ENCODE results near the gene ZNF709. TPM values are rescaled to one million over a fixed set of nuclear protein-coding genes. Genes with fewer than 3 reads are reported as not detected.
"Not testable (repeated sequence)": the region's sequence is repeated elsewhere in the genome, so short reads cannot be mapped to it uniquely, and the experiment has no call there.

ZNF709 gene
- total and polyA plus RNA-seq, 4 donors: 0.64 to 14.6 (median 1.9) TPM

GRCh38 chr19:12495002-12495802 lies 10.6 kb upstream of the ZNF709 start:
- peak; percentile 32 for TF ChIP-seq CTCF (IDR thresholded peaks at IDR 0.05; ENCODE audit: control extremely low read depth, extremely low read depth)
- Histone ChIP-seq H3K9me3 (ENCODE audit: control insufficient read depth in 4 of 4, insufficient read depth in 3 of 4, low read length in 3 of 4) (no peaks in the 10 kb centered on the region), H3K4me3 (peak overlapping the region; percentile 44), H3K27me3 (ENCODE audit: control insufficient read depth in 3 of 3, insufficient read depth in 3 of 3, low read length in 2 of 3) (no peaks in the 10 kb centered on the region), H3K9ac (ENCODE audit: insufficient read depth in 1 of 2, low read length in 2 of 2) (peak overlapping the region; percentile 83 to 94), H3K4me1 (ENCODE audit: control insufficient read depth in 5 of 5, insufficient read depth in 5 of 5, low read length in 5 of 5) (peaks cover 0 to 10% (median 0%) of the 10 kb centered on the region in 5 donors), H3K36me3 (ENCODE audit: control insufficient read depth in 4 of 4, insufficient read depth in 4 of 4, low read length in 4 of 4) (no peaks in the 10 kb centered on the region), H3K27ac (ENCODE audit: low read depth in 1 of 2, low read length in 1 of 2) (peak overlapping the region; percentile 85 to 92)
- DNase-seq: peak; percentile 97 to 98 (median 98)
- ATAC-seq (ENCODE audit: insufficient read depth, low FRiP score): peak; percentile 97
- WGBS, 2 donors: 1 to 3% methylated on average over 51 of the region's 51 CpGs

GRCh38 chr19:12494260-12494860 lies 9.7 kb upstream of the ZNF709 start:
- Histone ChIP-seq H3K36me3 (ENCODE audit: control insufficient read depth in 4 of 4, insufficient read depth in 4 of 4, low read length in 4 of 4) (no peaks in the 10 kb centered on the region), H3K9ac (ENCODE audit: insufficient read depth in 1 of 2, low read length in 2 of 2) (peak overlapping the region in 1 of 2 donors; percentile 41), H3K4me1 (ENCODE audit: control insufficient read depth in 5 of 5, insufficient read depth in 5 of 5, low read length in 5 of 5) (peaks cover 0 to 10% (median 0%) of the 10 kb centered on the region in 5 donors), H3K4me3 (no peak overlapping the region), H3K9me3 (ENCODE audit: control insufficient read depth in 4 of 4, insufficient read depth in 3 of 4, low read length in 3 of 4) (no peaks in the 10 kb centered on the region), H3K27ac (ENCODE audit: low read depth in 1 of 2, low read length in 1 of 2) (no peak overlapping the region), H3K27me3 (ENCODE audit: control insufficient read depth in 3 of 3, insufficient read depth in 3 of 3, low read length in 2 of 3) (no peaks in the 10 kb centered on the region)
- DNase-seq: no peak
- no peak for ATAC-seq (ENCODE audit: insufficient read depth, low FRiP score)
- WGBS, 2 donors: 97 to 98% methylated on average over 3 of the region's 3 CpGs
- no peak for TF ChIP-seq CTCF (IDR thresholded peaks at IDR 0.05; ENCODE audit: control extremely low read depth, extremely low read depth)

GRCh38 chr19:12486265-12486783 lies 1.7 kb upstream of the ZNF709 start:
- DNase-seq: not testable (repeated sequence)

DNA sequence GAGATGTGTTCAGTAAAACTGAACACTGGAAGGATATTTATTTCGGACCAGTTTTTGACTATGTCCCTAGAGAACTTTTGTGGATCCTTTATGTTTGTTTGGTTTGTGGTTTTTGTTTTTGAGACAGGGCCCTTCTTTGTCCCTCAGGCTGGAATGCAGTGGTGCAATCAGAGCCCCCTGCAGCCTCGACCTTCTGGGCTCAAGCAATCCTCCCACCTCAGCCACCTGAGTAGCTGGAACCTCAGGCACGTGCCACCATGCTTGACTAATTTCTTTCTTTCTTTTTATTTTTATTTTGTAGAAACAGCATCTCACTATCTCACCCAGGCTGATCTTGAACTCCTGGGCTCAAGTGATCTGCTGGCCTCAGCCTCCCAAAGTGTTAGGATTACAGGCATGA lies 955 bp upstream of the ZNF709 start:
- no peak for TF ChIP-seq CTCF (IDR thresholded peaks at IDR 0.05; ENCODE audit: control extremely low read depth, extremely low read depth)
- H3K4me1 ChIP-seq (ENCODE audit: control insufficient read depth in 5 of 5, insufficient read depth in 5 of 5, low read length in 5 of 5): peaks cover 0 to 20% (median 7%) of the 10 kb centered on the region in 5 donors
- H3K36me3 ChIP-seq (ENCODE audit: control insufficient read depth in 4 of 4, insufficient read depth in 4 of 4, low read length in 4 of 4): peaks cover 0 to 2% (median 0%) of the 10 kb centered on the region in 4 donors
- ATAC-seq (ENCODE audit: insufficient read depth, low FRiP score) (no peak), DNase-seq (no peak)
- H3K4me3 ChIP-seq: no peak overlapping the region
- no peak overlapping the region for H3K27ac ChIP-seq (ENCODE audit: low read depth in 1 of 2, low read length in 1 of 2)
- no peaks in the 10 kb centered on the region for H3K9me3 ChIP-seq (ENCODE audit: control insufficient read depth in 4 of 4, insufficient read depth in 3 of 4, low read length in 3 of 4)
- 83 to 88% methylated on average over 3 of the region's 3 CpGs for WGBS, 2 donors
- H3K27me3 ChIP-seq (ENCODE audit: control insufficient read depth in 3 of 3, insufficient read depth in 3 of 3, low read length in 2 of 3): no peaks in the 10 kb centered on the region
- no peak overlapping the region for H3K9ac ChIP-seq (ENCODE audit: insufficient read depth in 1 of 2, low read length in 2 of 2)

More at GRCh38 chr19:12486265-12486783, 1.7 kb upstream of the ZNF709 start:
- not testable (repeated sequence) for H3K36me3 ChIP-seq (ENCODE audit: control insufficient read depth in 4 of 4, insufficient read depth in 4 of 4, low read length in 4 of 4); H3K27ac ChIP-seq (ENCODE audit: low read depth in 1 of 2, low read length in 1 of 2); H3K9ac ChIP-seq (ENCODE audit: insufficient read depth in 1 of 2, low read length in 2 of 2); ATAC-seq (ENCODE audit: insufficient read depth, low FRiP score); H3K9me3 ChIP-seq (ENCODE audit: control insufficient read depth in 4 of 4, insufficient read depth in 3 of 4, low read length in 3 of 4); H3K27me3 ChIP-seq (ENCODE audit: control insufficient read depth in 3 of 3, insufficient read depth in 3 of 3, low read length in 2 of 3); H3K4me3 ChIP-seq
- H3K4me1 ChIP-seq (ENCODE audit: control insufficient read depth in 5 of 5, insufficient read depth in 5 of 5, low read length in 5 of 5): peaks cover 0 to 20% (median 7%) of the 10 kb centered on the region in 5 donors
- WGBS, 2 donors: 87 to 96% methylated on average over 1 of the region's 1 CpG
